OCI-LY7 (cell line): ENCODE results near the gene FIG4.
A peak's percentile ranks its signal among the peaks of the same experiment; 100 is the strongest.

Experiments
- EZH2phosphoT487 ChIP-seq: fragments of 200-600 bp; sonication (generic); IDR thresholded peaks from 2 replicates; pipeline ENCODE4 v1.6.1; 2018; ENCODE audit warnings: low read depth, borderline replicate concordance, mild to moderate bottlenecking, mixed run types, antibody characterized with exemption, low read length, moderate library complexity, mixed read lengths
- TF ChIP-seq, protein P1 (sequence below): fragments of 200-600 bp; sonication (generic); conservative IDR thresholded peaks from 2 replicates; pipeline ENCODE4 v1.5.1; 2014; ENCODE audit warnings: mild to moderate bottlenecking, antibody characterized with exemption, low read length, moderate library complexity, mixed read lengths

DNA sequence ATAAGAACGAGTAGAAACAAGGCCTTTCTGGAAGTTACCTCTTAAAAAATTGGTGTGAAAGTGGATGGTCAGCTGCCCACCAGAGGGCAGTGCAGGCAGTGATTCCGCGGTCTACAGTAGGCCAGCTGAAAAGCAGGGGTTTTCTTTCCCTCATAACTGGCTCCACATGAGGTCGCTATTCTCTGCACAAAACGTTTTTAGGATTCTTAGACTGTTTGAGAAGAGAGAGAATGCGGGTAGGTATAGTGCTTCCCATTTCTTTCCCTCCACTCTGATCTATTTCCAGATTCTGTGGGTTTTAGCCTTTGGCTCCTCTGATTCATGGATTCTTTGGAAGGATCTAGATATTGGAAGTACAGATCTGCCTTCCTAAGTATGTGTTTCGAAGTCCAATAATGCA lies 14.2 kb downstream of the FIG4 start:
- no peak for TF ChIP-seq EZH2phosphoT487
- TF ChIP-seq, protein P1, sequence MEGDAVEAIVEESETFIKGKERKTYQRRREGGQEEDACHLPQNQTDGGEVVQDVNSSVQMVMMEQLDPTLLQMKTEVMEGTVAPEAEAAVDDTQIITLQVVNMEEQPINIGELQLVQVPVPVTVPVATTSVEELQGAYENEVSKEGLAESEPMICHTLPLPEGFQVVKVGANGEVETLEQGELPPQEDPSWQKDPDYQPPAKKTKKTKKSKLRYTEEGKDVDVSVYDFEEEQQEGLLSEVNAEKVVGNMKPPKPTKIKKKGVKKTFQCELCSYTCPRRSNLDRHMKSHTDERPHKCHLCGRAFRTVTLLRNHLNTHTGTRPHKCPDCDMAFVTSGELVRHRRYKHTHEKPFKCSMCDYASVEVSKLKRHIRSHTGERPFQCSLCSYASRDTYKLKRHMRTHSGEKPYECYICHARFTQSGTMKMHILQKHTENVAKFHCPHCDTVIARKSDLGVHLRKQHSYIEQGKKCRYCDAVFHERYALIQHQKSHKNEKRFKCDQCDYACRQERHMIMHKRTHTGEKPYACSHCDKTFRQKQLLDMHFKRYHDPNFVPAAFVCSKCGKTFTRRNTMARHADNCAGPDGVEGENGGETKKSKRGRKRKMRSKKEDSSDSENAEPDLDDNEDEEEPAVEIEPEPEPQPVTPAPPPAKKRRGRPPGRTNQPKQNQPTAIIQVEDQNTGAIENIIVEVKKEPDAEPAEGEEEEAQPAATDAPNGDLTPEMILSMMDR = peak; percentile 100
